Stimulated activated CD8-positive, alpha-beta memory T cell treated with anti-CD3 and anti-CD28 coated beads, Interleukin-15, amount 100 ng/mL, for 48 hours (primary cell): ENCODE results near the gene KCNK1.
"Not testable (repeated sequence)": the region's sequence is repeated elsewhere in the genome, so short reads cannot be mapped to it uniquely, and the experiment has no call there.

Experiments
- DNase-seq, 2 donors: peaks; one replicate each; pipeline ENCODE4 v3.0.0-alpha.2; 2020; ENCODE audit warnings: low read depth in 2 of 2

KCNK1 gene

GRCh38 chr1:233607252-233608119 lies 6.4 kb upstream of the KCNK1 start:
- no peak for DNase-seq

GRCh38 chr1:233608988-233609387 lies 4.9 kb upstream of the KCNK1 start:
- no peak for DNase-seq

GRCh38 chr1:233609926-233610325 lies 4.0 kb upstream of the KCNK1 start:
- no peak for DNase-seq

- DNase-seq: no peak
These were observed 3.3 kb upstream of the KCNK1 start for GRCh38 chr1:233610628-233611027.

GRCh38 chr1:233611363-233611762 lies 2.5 kb upstream of the KCNK1 start:
- not testable (repeated sequence) for DNase-seq

GRCh38 chr1:233614173-233614742 lies 352 bp downstream of the KCNK1 start:
- no peak for DNase-seq

- DNase-seq: no peak
These were observed 1.0 kb downstream of the KCNK1 start for GRCh38 chr1:233614743-233615521.

- no peak for DNase-seq
These were observed 1.7 kb downstream of the KCNK1 start for GRCh38 chr1:233615571-233615970.

- no peak for DNase-seq
These were observed 3.1 kb downstream of the KCNK1 start for GRCh38 chr1:233617025-233617424.

GRCh38 chr1:233619414-233619813 lies 5.5 kb downstream of the KCNK1 start:
- not testable (repeated sequence) for DNase-seq

- no peak for DNase-seq
These were observed 6.2 kb downstream of the KCNK1 start for GRCh38 chr1:233620065-233620464.

GRCh38 chr1:233621923-233622322 lies 8.0 kb downstream of the KCNK1 start:
- no peak for DNase-seq

GRCh38 chr1:233624289-233624688 lies 10.4 kb downstream of the KCNK1 start:
- no peak for DNase-seq

- no peak for DNase-seq
These were observed 11.2 kb downstream of the KCNK1 start for GRCh38 chr1:233625087-233625486.

- DNase-seq: no peak
These were observed 11.6 kb downstream of the KCNK1 start for GRCh38 chr1:233625510-233625981.

- DNase-seq: peak; percentile 6 to 45
These were observed 13.5 kb downstream of the KCNK1 start for GRCh38 chr1:233627376-233627775.

- no peak for DNase-seq
These were observed 13.9 kb downstream of the KCNK1 start for GRCh38 chr1:233627823-233628222.

GRCh38 chr1:233629305-233629935 lies 15.5 kb downstream of the KCNK1 start:
- DNase-seq: no peak

GRCh38 chr1:233631810-233632405 lies 18.0 kb downstream of the KCNK1 start:
- DNase-seq: no peak

- DNase-seq: no peak
These were observed 18.5 kb downstream of the KCNK1 start for GRCh38 chr1:233632436-233632835.

GRCh38 chr1:233635765-233636502 lies 22.0 kb downstream of the KCNK1 start:
- no peak for DNase-seq
